HT-29 (cell line): ENCODE measurements around the gene FRK. TPM values are rescaled to one million over a fixed set of nuclear protein-coding genes. Genes with fewer than 3 reads are reported as not detected.
"Not testable (repeated sequence)": the region's sequence is repeated elsewhere in the genome, so short reads cannot be mapped to it uniquely, and the experiment has no call there.

Experiments
- DNase-seq: peaks from one replicate; pipeline ENCODE4 v3.0.0-alpha.2; 2015; ENCODE audit warnings: low spot score
- total RNA-seq: library from RNA; depleted of rRNA; stranded (reverse); fragments of >200 nt; shearing (Covaris generic); gene quantifications from 2 replicates; pipeline ENCODE4 v1.2.3, GENCODE V29; 2014

The FRK gene
- total RNA-seq, 1 experiment from 2014 or later = 2.1 TPM

GRCh38 chr6:115947966-115948541, 112.6 kb downstream of the FRK start:
- peak; percentile 8 for DNase-seq

- DNase-seq = no peak
Measured at GRCh38 chr6:115945812-115946211, 114.9 kb downstream of the FRK start.

GRCh38 chr6:115945306-115945705, 115.4 kb downstream of the FRK start:
- no peak for DNase-seq

GRCh38 chr6:115944829-115945228, 115.9 kb downstream of the FRK start:
- DNase-seq = not testable (repeated sequence)

- DNase-seq = not testable (repeated sequence)
Measured at GRCh38 chr6:115937502-115937901, 123.2 kb downstream of the FRK start.

- DNase-seq = no peak
Measured at GRCh38 chr6:115935361-115935760, 125.3 kb downstream of the FRK start.

- DNase-seq = no peak
Measured at GRCh38 chr6:115934829-115935228, 125.9 kb downstream of the FRK start.

- no peak for DNase-seq
Measured at GRCh38 chr6:115934145-115934544, 126.5 kb downstream of the FRK start.

GRCh38 chr6:115932481-115932880, 128.2 kb downstream of the FRK start:
- DNase-seq = no peak

GRCh38 chr6:115928000-115928399, 132.7 kb downstream of the FRK start:
- not testable (repeated sequence) for DNase-seq

- no peak for DNase-seq
Measured at GRCh38 chr6:115922971-115923370, 137.7 kb downstream of the FRK start.

GRCh38 chr6:115914098-115914497, 146.6 kb downstream of the FRK start:
- no peak for DNase-seq

- DNase-seq = no peak
Measured at GRCh38 chr6:115909923-115910546, 150.7 kb downstream of the FRK start.

- no peak for DNase-seq
Measured at GRCh38 chr6:115908906-115909559, 151.7 kb downstream of the FRK start.

- DNase-seq = no peak
Measured at GRCh38 chr6:115905471-115905870, 155.2 kb downstream of the FRK start.

- DNase-seq = no peak
Measured at GRCh38 chr6:115902436-115902835, 158.3 kb downstream of the FRK start.

- no peak for DNase-seq
Measured at GRCh38 chr6:115901896-115902295, 158.8 kb downstream of the FRK start.

- no peak for DNase-seq
Measured at GRCh38 chr6:115899730-115900282, 160.9 kb downstream of the FRK start.

GRCh38 chr6:115898246-115898645, 162.4 kb downstream of the FRK start:
- no peak for DNase-seq

- peak; percentile 56 for DNase-seq
Measured at GRCh38 chr6:115896538-115897129, 164.1 kb downstream of the FRK start.

- DNase-seq = no peak
Measured at GRCh38 chr6:115894426-115894992, 166.2 kb downstream of the FRK start.

- DNase-seq = no peak
Measured at GRCh38 chr6:115891750-115892149, 168.9 kb downstream of the FRK start.
